GM23338 (cell line): ENCODE results near the gene CDX1. TPM values are rescaled to one million over a fixed set of nuclear protein-coding genes. Genes with fewer than 3 reads are reported as not detected.

Experiments
- ATAC-seq: fragments of 200-7000 bp; cut with Tn5 transposase; 3 replicates; pipeline ENCODE4 v1.9.1; 2020
- DNase-seq: peaks from one replicate; pipeline ENCODE4 v3.0.0-alpha.2; 2015; ENCODE audit warnings: low spot score
- H2AFZ ChIP-seq: fragments of 200-600 bp; sonication (generic); 2 replicates; pipeline ENCODE4 v1.8.0; 2016; ENCODE audit warnings: antibody characterized with exemption, mild to moderate bottlenecking, moderate library complexity
- H3F3A ChIP-seq: fragments of 200-600 bp; sonication (generic); replicated peaks from 2 replicates; pipeline ENCODE4 v1.8.0; 2017; ENCODE audit warnings: antibody characterized with exemption, mixed run types, low read depth
- H3K27ac ChIP-seq: fragments of 200-600 bp; sonication (generic); 2 replicates; pipeline ENCODE4 v1.6.1; 2016; ENCODE audit warnings: low read depth
- H3K27me3 ChIP-seq: fragments of 200-600 bp; sonication (generic); 2 replicates; pipeline ENCODE4 v1.8.0; 2016; ENCODE audit warnings: mild to moderate bottlenecking, mixed run types, moderate library complexity; ENCODE audit not compliant: insufficient read depth
- H3K36me3 ChIP-seq: fragments of 200-600 bp; sonication (generic); 2 replicates; pipeline ENCODE4 v1.8.0; 2016; ENCODE audit warnings: mild to moderate bottlenecking; ENCODE audit not compliant: insufficient read depth
- H3K4me1 ChIP-seq: fragments of 200-600 bp; sonication (generic); 2 replicates; pipeline ENCODE4 v1.8.0; 2016; ENCODE audit warnings: mild to moderate bottlenecking, moderate library complexity; ENCODE audit not compliant: insufficient read depth
- H3K4me2 ChIP-seq: fragments of 200-600 bp; sonication (generic); 2 replicates; pipeline ENCODE4 v1.7.1; 2017; ENCODE audit warnings: mixed run types
- H3K4me3 ChIP-seq: fragments of 200-600 bp; sonication (generic); 2 replicates; pipeline ENCODE4 v1.6.1; 2016; ENCODE audit warnings: mixed run types
- H3K79me2 ChIP-seq: fragments of 200-600 bp; sonication (generic); replicated peaks from 2 replicates; pipeline ENCODE4 v1.8.0; 2017; ENCODE audit warnings: mild to moderate bottlenecking; ENCODE audit not compliant: insufficient read depth
- H3K9me2 ChIP-seq: fragments of 200-600 bp; sonication (generic); 2 replicates; pipeline ENCODE4 v1.8.0; 2017; ENCODE audit not compliant: insufficient read depth
- H4K20me1 ChIP-seq: fragments of 200-600 bp; sonication (generic); replicated peaks from 2 replicates; pipeline ENCODE4 v1.8.0; 2017; ENCODE audit warnings: mild to moderate bottlenecking; ENCODE audit not compliant: insufficient read depth
- H3K27ac Mint-ChIP-seq: 2 replicates; pipeline ENCODE4 v1.8.0; 2020; ENCODE audit warnings: inconsistent platforms, mild to moderate bottlenecking, moderate library complexity, mixed read lengths
- H3K27me3 Mint-ChIP-seq: 3 replicates; pipeline ENCODE4 v1.8.0; 2022; ENCODE audit warnings: low read depth, mild to moderate bottlenecking, moderate library complexity, mixed read lengths, inconsistent platforms; ENCODE audit not compliant: insufficient read depth, poor library complexity
- H3K36me3 Mint-ChIP-seq: 3 replicates; pipeline ENCODE4 v1.8.0; 2021; ENCODE audit warnings: low read depth, mild to moderate bottlenecking, inconsistent platforms, moderate library complexity, mixed read lengths
- H3K4me1 Mint-ChIP-seq: 3 replicates; pipeline ENCODE4 v1.8.0; 2020; ENCODE audit warnings: mild to moderate bottlenecking, inconsistent platforms, mixed read lengths
- H3K4me3 Mint-ChIP-seq: 3 replicates; pipeline ENCODE4 v1.8.0; 2021; ENCODE audit warnings: moderate library complexity, mild to moderate bottlenecking, inconsistent platforms, mixed read lengths
- H3K9me3 Mint-ChIP-seq: 3 replicates; pipeline ENCODE4 v1.8.0; 2020; ENCODE audit warnings: moderate library complexity, mild to moderate bottlenecking, inconsistent platforms, mixed read lengths
- CREB1 ChIP-seq: fragments of 250-450 bp; sonication (Bioruptor Pico); IDR thresholded peaks from 2 replicates; pipeline ENCODE4 v1.5.0; 2020; ENCODE audit warnings: low read depth, mild to moderate bottlenecking, moderate library complexity
- EZH2 ChIP-seq: fragments of 200-600 bp; sonication (generic); IDR thresholded peaks from one replicate; pipeline ENCODE4 v1.8.0; 2017; ENCODE audit warnings: antibody characterized with exemption, mild to moderate bottlenecking, low read depth; ENCODE audit not compliant: unreplicated experiment
- EZH2phosphoT487 ChIP-seq: fragments of 200-600 bp; sonication (generic); IDR thresholded peaks from one replicate; pipeline ENCODE4 v1.8.1; 2018; ENCODE audit warnings: antibody characterized with exemption; ENCODE audit not compliant: unreplicated experiment
- NANOG ChIP-seq: IDR thresholded peaks from 2 replicates; pipeline ENCODE4 v1.6.1; 2016; ENCODE audit warnings: antibody characterized with exemption, borderline replicate concordance
- POLR2AphosphoS5 ChIP-seq: IDR thresholded peaks from 2 replicates; pipeline ENCODE4 v1.6.1; 2016; ENCODE audit warnings: antibody characterized with exemption, low read depth
- STAT1 ChIP-seq: IDR thresholded peaks from one replicate; pipeline ENCODE4 v1.6.1; 2016; ENCODE audit warnings: antibody characterized with exemption; ENCODE audit not compliant: unreplicated experiment
- ZNF114 ChIP-seq: fragments of 250-450 bp; sonication (Bioruptor Pico); IDR thresholded peaks from 2 replicates; pipeline ENCODE4 v1.5.0; 2020; ENCODE audit warnings: mild to moderate bottlenecking, moderate library complexity
- ZNF331 ChIP-seq: fragments of 250-450 bp; sonication (Bioruptor Pico); IDR thresholded peaks from 2 replicates; pipeline ENCODE4 v1.5.0; 2020; ENCODE audit warnings: low read depth, mild to moderate bottlenecking, moderate library complexity
- polyA plus RNA-seq: library from polyadenylated mRNA; unstranded; fragments of >200 nt; fragmentation: Nextera tagmentation; extraction: Ambion mirVana; gene quantifications from 2 replicates; pipeline ENCODE4 v1.2.1, GENCODE V29; 2016
- total RNA-seq: library from RNA; depleted of rRNA; stranded (reverse); fragments of >200 nt; shearing (Covaris generic); gene quantifications from 2 replicates; pipeline ENCODE4 v1.2.3, GENCODE V29; 2014
- TF ChIP-seq, protein P1 (sequence below): IDR thresholded peaks from one replicate; pipeline ENCODE4 v1.6.1; 2018; ENCODE audit warnings: antibody characterized with exemption; ENCODE audit not compliant: unreplicated experiment
- TF ChIP-seq, protein P2 (sequence below): fragments of 250-450 bp; sonication (Bioruptor Pico); IDR thresholded peaks from 2 replicates; pipeline ENCODE4 v1.5.0; 2020; ENCODE audit warnings: mild to moderate bottlenecking, moderate library complexity
- TF ChIP-seq, protein P3 (sequence below): IDR thresholded peaks from 2 replicates; pipeline ENCODE4 v1.6.1; 2016; ENCODE audit warnings: antibody characterized with exemption
- TF ChIP-seq, protein P4 (sequence below), 2 experiments: fragments of 200-600 bp in 1 of 2; sonication (generic) in 1 of 2; conservative IDR thresholded peaks; 2 replicates each; pipeline versions ENCODE4 v1.5.1 to v1.6.1; 2016 to 2017; ENCODE audit warnings: antibody characterized with exemption in 2 of 2, low read depth in 2 of 2, mild to moderate bottlenecking in 2 of 2, moderate library complexity in 1 of 2

Gene CDX1
- total and polyA plus RNA-seq, 2 experiments from 2014 or later: not detected

DNA sequence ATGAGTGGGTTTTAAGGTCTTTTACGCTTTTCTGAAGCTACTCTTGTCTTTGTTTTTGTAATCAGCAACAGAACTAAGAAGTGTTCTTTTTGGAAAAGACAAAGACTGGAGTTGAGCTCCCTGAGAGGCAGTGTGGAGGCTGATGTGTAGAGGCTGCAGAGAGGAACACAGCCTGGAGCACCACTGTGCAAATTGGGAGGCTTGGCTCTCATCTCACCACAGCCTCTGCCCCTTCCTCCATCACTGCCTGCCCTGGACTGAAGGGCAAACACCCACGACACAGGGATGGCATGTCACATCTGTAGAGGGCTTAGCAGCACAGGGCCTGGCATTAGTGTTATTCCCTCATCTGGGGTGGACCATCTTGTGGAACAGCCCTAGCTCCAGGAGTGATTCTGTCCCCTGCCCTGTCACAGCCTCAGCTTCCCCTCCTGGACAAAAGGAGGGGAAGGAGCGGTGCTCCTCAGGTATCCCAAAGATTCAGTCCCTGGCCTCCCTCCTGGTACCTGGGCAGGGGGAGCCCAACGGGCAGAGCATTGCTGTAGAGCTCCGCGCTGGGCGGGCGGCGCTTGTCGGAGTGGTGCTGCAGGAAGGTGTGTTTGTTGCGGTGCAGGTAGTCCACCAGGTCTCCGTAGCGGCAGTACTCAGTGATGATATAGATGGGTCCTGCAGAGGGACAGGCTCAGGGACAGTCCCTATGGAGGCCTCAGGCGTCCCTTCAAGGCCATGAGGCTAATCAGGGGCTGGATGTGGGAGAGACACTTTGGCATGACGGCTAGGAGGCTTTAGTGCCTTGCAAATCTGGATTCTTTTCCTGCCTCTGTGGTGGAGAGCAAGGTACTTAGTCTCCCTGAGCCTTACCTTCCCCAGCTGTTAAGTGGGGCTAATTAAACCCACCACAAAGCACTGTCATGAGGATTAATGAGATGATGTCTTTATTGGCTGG lies 43.8 kb upstream of the CDX1 start:
- H2AFZ ChIP-seq: no peak overlapping the region
- H3K4me1 Mint-ChIP-seq: peaks cover 21% of the 10 kb centered on the region
- no peak overlapping the region for H3K27ac Mint-ChIP-seq
- no peaks in the 10 kb centered on the region for H4K20me1 ChIP-seq
- no peaks in the 10 kb centered on the region for H3K36me3 ChIP-seq
- no peaks in the 10 kb centered on the region for H3K9me2 ChIP-seq
- TF ChIP-seq, protein P1, sequence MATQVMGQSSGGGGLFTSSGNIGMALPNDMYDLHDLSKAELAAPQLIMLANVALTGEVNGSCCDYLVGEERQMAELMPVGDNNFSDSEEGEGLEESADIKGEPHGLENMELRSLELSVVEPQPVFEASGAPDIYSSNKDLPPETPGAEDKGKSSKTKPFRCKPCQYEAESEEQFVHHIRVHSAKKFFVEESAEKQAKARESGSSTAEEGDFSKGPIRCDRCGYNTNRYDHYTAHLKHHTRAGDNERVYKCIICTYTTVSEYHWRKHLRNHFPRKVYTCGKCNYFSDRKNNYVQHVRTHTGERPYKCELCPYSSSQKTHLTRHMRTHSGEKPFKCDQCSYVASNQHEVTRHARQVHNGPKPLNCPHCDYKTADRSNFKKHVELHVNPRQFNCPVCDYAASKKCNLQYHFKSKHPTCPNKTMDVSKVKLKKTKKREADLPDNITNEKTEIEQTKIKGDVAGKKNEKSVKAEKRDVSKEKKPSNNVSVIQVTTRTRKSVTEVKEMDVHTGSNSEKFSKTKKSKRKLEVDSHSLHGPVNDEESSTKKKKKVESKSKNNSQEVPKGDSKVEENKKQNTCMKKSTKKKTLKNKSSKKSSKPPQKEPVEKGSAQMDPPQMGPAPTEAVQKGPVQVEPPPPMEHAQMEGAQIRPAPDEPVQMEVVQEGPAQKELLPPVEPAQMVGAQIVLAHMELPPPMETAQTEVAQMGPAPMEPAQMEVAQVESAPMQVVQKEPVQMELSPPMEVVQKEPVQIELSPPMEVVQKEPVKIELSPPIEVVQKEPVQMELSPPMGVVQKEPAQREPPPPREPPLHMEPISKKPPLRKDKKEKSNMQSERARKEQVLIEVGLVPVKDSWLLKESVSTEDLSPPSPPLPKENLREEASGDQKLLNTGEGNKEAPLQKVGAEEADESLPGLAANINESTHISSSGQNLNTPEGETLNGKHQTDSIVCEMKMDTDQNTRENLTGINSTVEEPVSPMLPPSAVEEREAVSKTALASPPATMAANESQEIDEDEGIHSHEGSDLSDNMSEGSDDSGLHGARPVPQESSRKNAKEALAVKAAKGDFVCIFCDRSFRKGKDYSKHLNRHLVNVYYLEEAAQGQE: no peak
- TF ChIP-seq, protein P2, sequence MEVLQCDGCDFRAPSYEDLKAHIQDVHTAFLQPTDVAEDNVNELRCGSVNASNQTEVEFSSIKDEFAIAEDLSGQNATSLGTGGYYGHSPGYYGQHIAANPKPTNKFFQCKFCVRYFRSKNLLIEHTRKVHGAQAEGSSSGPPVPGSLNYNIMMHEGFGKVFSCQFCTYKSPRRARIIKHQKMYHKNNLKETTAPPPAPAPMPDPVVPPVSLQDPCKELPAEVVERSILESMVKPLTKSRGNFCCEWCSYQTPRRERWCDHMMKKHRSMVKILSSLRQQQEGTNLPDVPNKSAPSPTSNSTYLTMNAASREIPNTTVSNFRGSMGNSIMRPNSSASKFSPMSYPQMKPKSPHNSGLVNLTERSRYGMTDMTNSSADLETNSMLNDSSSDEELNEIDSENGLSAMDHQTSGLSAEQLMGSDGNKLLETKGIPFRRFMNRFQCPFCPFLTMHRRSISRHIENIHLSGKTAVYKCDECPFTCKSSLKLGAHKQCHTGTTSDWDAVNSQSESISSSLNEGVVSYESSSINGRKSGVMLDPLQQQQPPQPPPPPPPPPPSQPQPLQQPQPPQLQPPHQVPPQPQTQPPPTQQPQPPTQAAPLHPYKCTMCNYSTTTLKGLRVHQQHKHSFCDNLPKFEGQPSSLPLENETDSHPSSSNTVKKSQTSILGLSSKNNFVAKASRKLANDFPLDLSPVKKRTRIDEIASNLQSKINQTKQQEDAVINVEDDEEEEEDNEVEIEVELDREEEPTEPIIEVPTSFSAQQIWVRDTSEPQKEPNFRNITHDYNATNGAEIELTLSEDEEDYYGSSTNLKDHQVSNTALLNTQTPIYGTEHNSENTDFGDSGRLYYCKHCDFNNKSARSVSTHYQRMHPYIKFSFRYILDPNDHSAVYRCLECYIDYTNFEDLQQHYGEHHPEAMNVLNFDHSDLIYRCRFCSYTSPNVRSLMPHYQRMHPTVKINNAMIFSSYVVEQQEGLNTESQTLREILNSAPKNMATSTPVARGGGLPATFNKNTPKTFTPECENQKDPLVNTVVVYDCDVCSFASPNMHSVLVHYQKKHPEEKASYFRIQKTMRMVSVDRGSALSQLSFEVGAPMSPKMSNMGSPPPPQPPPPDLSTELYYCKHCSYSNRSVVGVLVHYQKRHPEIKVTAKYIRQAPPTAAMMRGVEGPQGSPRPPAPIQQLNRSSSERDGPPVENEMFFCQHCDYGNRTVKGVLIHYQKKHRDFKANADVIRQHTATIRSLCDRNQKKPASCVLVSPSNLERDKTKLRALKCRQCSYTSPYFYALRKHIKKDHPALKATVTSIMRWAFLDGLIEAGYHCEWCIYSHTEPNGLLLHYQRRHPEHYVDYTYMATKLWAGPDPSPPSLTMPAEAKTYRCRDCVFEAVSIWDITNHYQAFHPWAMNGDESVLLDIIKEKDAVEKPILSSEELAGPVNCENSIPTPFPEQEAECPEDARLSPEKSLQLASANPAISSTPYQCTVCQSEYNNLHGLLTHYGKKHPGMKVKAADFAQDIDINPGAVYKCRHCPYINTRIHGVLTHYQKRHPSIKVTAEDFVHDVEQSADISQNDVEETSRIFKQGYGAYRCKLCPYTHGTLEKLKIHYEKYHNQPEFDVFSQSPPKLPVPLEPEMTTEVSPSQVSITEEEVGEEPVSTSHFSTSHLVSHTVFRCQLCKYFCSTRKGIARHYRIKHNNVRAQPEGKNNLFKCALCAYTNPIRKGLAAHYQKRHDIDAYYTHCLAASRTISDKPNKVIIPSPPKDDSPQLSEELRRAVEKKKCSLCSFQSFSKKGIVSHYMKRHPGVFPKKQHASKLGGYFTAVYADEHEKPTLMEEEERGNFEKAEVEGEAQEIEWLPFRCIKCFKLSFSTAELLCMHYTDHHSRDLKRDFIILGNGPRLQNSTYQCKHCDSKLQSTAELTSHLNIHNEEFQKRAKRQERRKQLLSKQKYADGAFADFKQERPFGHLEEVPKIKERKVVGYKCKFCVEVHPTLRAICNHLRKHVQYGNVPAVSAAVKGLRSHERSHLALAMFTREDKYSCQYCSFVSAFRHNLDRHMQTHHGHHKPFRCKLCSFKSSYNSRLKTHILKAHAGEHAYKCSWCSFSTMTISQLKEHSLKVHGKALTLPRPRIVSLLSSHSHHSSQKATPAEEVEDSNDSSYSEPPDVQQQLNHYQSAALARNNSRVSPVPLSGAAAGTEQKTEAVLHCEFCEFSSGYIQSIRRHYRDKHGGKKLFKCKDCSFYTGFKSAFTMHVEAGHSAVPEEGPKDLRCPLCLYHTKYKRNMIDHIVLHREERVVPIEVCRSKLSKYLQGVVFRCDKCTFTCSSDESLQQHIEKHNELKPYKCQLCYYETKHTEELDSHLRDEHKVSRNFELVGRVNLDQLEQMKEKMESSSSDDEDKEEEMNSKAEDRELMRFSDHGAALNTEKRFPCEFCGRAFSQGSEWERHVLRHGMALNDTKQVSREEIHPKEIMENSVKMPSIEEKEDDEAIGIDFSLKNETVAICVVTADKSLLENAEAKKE (CRISPR knock-in tag): no peak
- TF ChIP-seq NANOG (no peak), STAT1 (no peak), CREB1 (no peak), EZH2phosphoT487 (no peak), ZNF114 (CRISPR knock-in tag) (no peak), ZNF331 (CRISPR knock-in tag) (no peak), EZH2 (no peak), POLR2AphosphoS5 (no peak)
- TF ChIP-seq, protein P3, sequence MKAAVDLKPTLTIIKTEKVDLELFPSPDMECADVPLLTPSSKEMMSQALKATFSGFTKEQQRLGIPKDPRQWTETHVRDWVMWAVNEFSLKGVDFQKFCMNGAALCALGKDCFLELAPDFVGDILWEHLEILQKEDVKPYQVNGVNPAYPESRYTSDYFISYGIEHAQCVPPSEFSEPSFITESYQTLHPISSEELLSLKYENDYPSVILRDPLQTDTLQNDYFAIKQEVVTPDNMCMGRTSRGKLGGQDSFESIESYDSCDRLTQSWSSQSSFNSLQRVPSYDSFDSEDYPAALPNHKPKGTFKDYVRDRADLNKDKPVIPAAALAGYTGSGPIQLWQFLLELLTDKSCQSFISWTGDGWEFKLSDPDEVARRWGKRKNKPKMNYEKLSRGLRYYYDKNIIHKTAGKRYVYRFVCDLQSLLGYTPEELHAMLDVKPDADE: no peak
- TF ChIP-seq, protein P4, sequence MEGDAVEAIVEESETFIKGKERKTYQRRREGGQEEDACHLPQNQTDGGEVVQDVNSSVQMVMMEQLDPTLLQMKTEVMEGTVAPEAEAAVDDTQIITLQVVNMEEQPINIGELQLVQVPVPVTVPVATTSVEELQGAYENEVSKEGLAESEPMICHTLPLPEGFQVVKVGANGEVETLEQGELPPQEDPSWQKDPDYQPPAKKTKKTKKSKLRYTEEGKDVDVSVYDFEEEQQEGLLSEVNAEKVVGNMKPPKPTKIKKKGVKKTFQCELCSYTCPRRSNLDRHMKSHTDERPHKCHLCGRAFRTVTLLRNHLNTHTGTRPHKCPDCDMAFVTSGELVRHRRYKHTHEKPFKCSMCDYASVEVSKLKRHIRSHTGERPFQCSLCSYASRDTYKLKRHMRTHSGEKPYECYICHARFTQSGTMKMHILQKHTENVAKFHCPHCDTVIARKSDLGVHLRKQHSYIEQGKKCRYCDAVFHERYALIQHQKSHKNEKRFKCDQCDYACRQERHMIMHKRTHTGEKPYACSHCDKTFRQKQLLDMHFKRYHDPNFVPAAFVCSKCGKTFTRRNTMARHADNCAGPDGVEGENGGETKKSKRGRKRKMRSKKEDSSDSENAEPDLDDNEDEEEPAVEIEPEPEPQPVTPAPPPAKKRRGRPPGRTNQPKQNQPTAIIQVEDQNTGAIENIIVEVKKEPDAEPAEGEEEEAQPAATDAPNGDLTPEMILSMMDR (conservative IDR thresholded peaks at IDR 0.05; ENCODE audit: low read depth in 2 of 2): no peak
- H3K27me3 Mint-ChIP-seq: peaks cover 14% of the 10 kb centered on the region
- H3K4me3 ChIP-seq: no peak overlapping the region
- ATAC-seq (no peak), DNase-seq (no peak)
- H3K27me3 ChIP-seq: no peaks in the 10 kb centered on the region
- no peaks in the 10 kb centered on the region for H3K4me1 ChIP-seq
- no peaks in the 10 kb centered on the region for H3K36me3 Mint-ChIP-seq
- no peak overlapping the region for H3K4me2 ChIP-seq
- H3K4me3 Mint-ChIP-seq: no peak overlapping the region
- no peaks in the 10 kb centered on the region for H3K79me2 ChIP-seq
- no peak overlapping the region for H3K27ac ChIP-seq
- no peaks in the 10 kb centered on the region for H3K9me3 Mint-ChIP-seq
- no peaks in the 10 kb centered on the region for H3F3A ChIP-seq
